ENCODE results near the gene ACAA2.

ACAA2 gene

GRCh38 chr18:49843131-49843530 is 29.8 kb upstream of the ACAA2 start:
- DNase-seq (no peak), ATAC-seq (ENCODE audit: insufficient read depth, low read depth) (no peak)
- Histone ChIP-seq H3K9ac (ENCODE audit: low read depth, low read length) (no peak overlapping the region), H4K20me1 (ENCODE audit: insufficient read depth, low read length) (peaks cover 6% of the 10 kb centered on the region), H3K36me3 (ENCODE audit: insufficient read depth, low read length) (no peaks in the 10 kb centered on the region), H3K27me3 (ENCODE audit: insufficient read depth, low read length, poor library complexity) (peaks cover 6% of the 10 kb centered on the region), H2AFZ (ENCODE audit: low read depth, low read length) (no peak overlapping the region), H3K4me2 (ENCODE audit: insufficient read depth, low read length) (no peak overlapping the region), H3K27ac (ENCODE audit: low read length) (no peak overlapping the region), H3K4me1 (ENCODE audit: insufficient read depth, low read length) (no peaks in the 10 kb centered on the region), H3K4me3 (ENCODE audit: low read depth in 1 of 2, low read length in 2 of 2) (no peak overlapping the region), H3K79me2 (ENCODE audit: insufficient read depth, low read length) (no peaks in the 10 kb centered on the region), H3K9me3 (ENCODE audit: insufficient read depth, low read length, severe bottlenecking) (no peaks in the 10 kb centered on the region)
- TF ChIP-seq EZH2 (IDR thresholded peaks at IDR 0.05; ENCODE audit: borderline replicate concordance, low read depth, low read length, severe bottlenecking) (no peak), CTCF (IDR thresholded peaks at IDR 0.05; ENCODE audit: borderline replicate concordance, extremely low read depth, low read length, poor library complexity, severe bottlenecking) (no peak)

DNA sequence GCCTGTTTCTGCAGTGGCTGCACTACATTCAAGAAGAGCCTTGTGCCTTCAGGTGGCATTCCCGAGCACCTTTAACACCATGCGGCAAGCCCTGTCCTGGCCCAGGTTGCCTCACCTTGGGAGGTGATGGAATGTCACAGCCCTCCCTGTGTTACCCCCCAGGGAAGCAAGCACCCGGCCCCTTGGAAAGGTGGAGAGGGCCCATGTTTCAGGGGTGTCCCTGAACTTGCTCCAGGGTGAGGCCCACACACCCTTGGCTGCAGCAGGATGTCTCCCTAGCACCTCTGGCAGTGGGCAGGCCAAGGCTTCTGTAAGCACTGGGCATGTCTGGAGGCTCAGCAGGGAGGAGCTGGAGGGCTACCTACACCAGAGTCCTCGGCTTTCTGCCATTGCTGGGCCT is 29.3 kb upstream of the ACAA2 start:
- Histone ChIP-seq H3K9me3 (ENCODE audit: insufficient read depth, low read length, severe bottlenecking) (no peaks in the 10 kb centered on the region), H3K4me3 (ENCODE audit: low read depth in 1 of 2, low read length in 2 of 2) (no peak overlapping the region), H4K20me1 (ENCODE audit: insufficient read depth, low read length) (peaks cover 2% of the 10 kb centered on the region), H3K4me1 (ENCODE audit: insufficient read depth, low read length) (no peaks in the 10 kb centered on the region), H3K79me2 (ENCODE audit: insufficient read depth, low read length) (no peaks in the 10 kb centered on the region), H3K9ac (ENCODE audit: low read depth, low read length) (no peak overlapping the region), H3K4me2 (ENCODE audit: insufficient read depth, low read length) (no peak overlapping the region), H3K27me3 (ENCODE audit: insufficient read depth, low read length, poor library complexity) (peaks cover 6% of the 10 kb centered on the region), H2AFZ (ENCODE audit: low read depth, low read length) (no peak overlapping the region), H3K36me3 (ENCODE audit: insufficient read depth, low read length) (no peaks in the 10 kb centered on the region), H3K27ac (ENCODE audit: low read length) (no peak overlapping the region)
- DNase-seq (no peak), ATAC-seq (ENCODE audit: insufficient read depth, low read depth) (no peak)
- TF ChIP-seq EZH2 (IDR thresholded peaks at IDR 0.05; ENCODE audit: borderline replicate concordance, low read depth, low read length, severe bottlenecking): no peak
- no peak for TF ChIP-seq CTCF (IDR thresholded peaks at IDR 0.05; ENCODE audit: borderline replicate concordance, extremely low read depth, low read length, poor library complexity, severe bottlenecking)

GRCh38 chr18:49841236-49842217 is 28.2 kb upstream of the ACAA2 start:
- TF ChIP-seq CTCF (IDR thresholded peaks at IDR 0.05; ENCODE audit: borderline replicate concordance, extremely low read depth, low read length, poor library complexity, severe bottlenecking) (no peak), EZH2 (IDR thresholded peaks at IDR 0.05; ENCODE audit: borderline replicate concordance, low read depth, low read length, severe bottlenecking) (no peak)

More at GRCh38 chr18:49841236-49842217, 28.2 kb upstream of the ACAA2 start:
- Histone ChIP-seq H3K9ac (ENCODE audit: low read depth, low read length) (no peak overlapping the region), H3K79me2 (ENCODE audit: insufficient read depth, low read length) (no peaks in the 10 kb centered on the region), H3K27ac (ENCODE audit: low read length) (no peak overlapping the region), H2AFZ (ENCODE audit: low read depth, low read length) (no peak overlapping the region), H3K9me3 (ENCODE audit: insufficient read depth, low read length, severe bottlenecking) (no peaks in the 10 kb centered on the region), H3K4me2 (ENCODE audit: insufficient read depth, low read length) (no peak overlapping the region), H3K36me3 (ENCODE audit: insufficient read depth, low read length) (no peaks in the 10 kb centered on the region), H4K20me1 (ENCODE audit: insufficient read depth, low read length) (no peaks in the 10 kb centered on the region; the same call in 1 of the 2 replicates), H3K4me1 (ENCODE audit: insufficient read depth, low read length) (no peaks in the 10 kb centered on the region), H3K27me3 (ENCODE audit: insufficient read depth, low read length, poor library complexity) (peaks cover 6% of the 10 kb centered on the region), H3K4me3 (ENCODE audit: low read depth in 1 of 2, low read length in 2 of 2) (no peak overlapping the region)
- ATAC-seq (ENCODE audit: insufficient read depth, low read depth) (no peak), DNase-seq (no peak)
